Measurements from ENCODE around the gene MAP7D2.

- TF ChIP-seq CTCF (IDR thresholded peaks at IDR 0.05; ENCODE audit: low read depth, low read length) (no peak), EZH2phosphoT487 (IDR thresholded peaks at IDR 0.05; ENCODE audit: low read depth) (no peak)
These were observed 152.5 kb downstream of the MAP7D2 start for GRCh38 chrX:19964017-19964710.
